ENCODE measurements around the gene DBH.
"Not testable (repeated sequence)": the region's sequence is repeated elsewhere in the genome, so short reads cannot be mapped to it uniquely, and the experiment has no call there.

DBH gene

GRCh38 chr9:133604856-133605255 is 31.3 kb upstream of the DBH start:
- DNase-seq = no peak

DNA sequence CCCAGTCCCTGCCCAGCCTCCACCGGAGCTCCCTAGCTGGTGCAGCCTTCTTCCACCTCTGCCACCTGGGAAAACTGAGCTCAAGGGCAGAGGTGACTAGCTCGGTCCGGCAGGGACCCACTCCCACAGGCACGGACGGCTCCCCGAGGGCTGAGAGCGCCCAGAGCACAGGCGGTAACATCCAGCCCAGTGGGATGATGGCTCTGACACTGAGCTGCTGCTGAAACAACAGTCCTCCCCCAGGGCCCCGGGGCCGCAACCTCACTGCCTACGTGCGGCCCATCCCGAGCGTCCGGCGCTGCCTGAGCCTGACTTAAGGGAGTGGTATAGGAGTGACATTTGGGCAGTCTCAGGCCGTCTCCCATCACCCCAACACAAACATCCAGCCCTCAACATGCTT is 30.7 kb upstream of the DBH start:
- DNase-seq = no peak

DNA sequence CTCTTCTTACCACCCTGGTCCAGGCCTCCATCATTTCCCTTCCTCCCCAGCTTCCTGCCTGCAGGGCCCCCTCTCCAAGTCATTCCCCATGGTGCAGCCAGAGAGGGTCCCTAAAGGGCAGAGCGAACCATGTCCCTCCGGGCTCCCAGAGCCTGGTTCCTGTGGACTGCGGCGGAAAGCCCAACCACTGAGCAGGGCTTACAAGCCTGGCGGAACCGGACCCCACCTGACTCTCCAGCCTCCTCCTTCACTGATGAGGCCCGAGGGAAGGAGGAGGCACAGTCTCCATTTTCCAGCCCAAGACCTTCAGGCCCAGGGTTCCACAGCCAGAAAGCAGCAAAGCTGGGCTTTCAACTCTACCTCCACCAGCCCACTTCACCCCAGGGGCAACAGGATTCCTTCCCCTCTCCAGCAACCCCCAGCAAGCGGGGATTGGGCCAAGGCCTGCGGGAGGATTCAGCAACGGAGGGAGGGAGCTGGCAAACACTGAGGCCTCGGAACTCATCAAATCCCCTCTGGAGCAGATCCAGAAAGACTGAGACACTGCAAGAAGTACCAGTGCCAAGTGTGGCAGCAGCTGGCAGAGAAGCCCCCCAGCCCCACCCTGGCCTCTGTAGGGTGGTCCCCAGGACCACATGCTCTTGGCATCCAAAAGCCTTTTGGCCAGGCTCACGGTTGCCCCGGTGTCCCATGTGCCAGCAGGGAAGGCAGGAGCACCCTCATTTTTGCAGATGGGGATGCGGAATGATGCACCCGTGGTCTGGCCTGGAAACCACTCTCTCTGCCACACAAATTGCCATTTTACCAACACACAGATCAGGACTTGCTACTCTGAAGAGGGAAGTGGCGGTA is 30.1 kb upstream of the DBH start:
- DNase-seq = no peak

DNA sequence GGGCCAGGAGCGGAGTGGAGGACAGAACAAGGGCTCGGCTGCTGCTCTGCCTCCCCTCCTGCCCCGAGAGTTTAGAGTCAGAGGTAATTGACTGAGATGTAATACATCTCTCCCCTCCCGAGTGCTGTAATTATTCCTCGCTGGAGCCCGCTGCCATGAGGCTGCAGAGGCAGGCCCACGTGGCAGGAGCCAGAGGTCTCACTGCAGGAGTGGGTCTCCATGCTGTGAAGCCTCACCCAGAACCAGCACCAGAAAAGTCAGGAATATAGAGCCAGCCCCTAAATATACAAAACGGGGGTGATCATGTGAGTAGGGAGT is 29.5 kb upstream of the DBH start:
- no peak for DNase-seq

- no peak for DNase-seq
These were observed 28.8 kb upstream of the DBH start for GRCh38 chr9:133607381-133607780.

- no peak for DNase-seq
These were observed 28.2 kb upstream of the DBH start for GRCh38 chr9:133607976-133608375.

DNA sequence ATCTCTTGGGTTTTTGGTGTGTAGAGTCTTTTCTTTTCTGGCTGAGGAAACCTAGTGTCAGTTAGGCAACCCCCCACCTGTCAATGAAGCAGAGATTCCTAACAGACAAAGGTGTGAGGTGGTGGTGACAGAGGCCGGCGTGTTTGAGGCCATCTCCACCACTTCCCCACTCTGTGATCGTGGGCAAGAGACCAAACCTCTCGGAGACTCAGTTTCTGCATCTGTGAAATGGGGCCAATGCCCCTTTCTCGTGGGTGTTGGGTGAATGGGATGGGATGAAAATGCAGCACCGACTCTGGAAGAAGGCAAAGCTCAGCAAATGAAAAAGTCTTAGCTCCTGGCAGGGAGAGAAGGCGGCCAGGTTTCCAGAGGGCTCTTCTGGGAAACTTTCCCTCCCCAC is 27.8 kb upstream of the DBH start:
- no peak for DNase-seq

DNA sequence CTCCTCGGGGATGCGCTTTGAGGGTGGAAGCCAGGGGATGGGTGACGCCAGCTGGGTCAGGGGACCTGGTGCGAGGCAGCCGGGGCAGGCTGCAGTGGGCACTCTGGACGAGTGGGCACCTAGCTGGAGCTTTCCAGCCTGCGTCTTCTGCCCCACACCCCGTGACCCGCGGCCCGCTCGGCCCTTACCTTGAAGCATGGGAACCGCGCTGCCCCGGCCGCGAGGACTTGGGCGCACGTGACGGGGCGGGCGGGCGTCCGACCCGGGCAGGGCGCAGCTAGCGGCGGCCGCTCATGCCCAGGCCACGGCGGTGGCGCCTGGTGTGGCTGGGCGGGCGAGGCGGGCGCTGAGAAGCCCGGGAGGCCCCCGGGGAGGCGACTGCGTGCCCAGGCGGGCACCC is 27.3 kb upstream of the DBH start:
- no peak for DNase-seq

DNA sequence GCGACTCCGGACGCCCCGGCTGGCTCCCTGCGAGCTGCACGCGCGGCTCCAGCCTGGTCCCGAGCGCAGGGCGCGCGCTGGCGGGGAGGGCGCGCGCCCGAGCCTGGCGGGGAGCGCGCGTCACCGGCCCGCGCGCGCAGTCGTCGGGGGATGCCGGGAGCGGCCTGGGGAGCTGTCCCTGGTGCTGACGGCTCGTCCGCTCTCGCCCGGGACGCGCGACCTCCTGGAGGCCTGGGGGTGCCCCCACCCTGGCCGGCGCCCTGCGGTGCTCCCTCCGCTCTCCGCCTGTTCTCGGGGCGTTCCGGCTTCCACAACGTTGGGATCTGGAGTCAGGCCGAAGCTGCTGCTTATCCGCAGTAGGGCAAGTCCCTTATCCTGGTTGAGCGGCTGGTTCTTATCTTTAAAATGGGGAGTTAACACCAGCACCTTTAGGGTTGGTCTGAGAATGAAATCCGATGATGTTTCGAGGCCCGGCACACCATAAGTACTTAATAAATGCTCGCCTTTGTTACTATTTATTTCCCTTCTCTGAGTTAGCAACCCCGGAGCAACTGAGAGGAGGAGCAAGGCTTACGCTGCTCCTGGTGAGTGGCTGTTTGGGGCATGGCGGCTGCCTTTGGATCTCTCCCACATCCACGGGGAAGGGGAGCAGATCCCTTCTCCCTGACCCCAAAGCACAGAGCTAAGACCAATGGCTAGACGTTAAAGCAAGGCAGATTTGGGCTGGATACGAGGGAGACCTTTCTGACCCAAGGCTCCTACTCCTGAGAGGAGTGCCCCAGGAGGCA is 26.7 kb upstream of the DBH start, which contains the start of gene FAM163B:
TSS of gene FAM163B (minus strand) at position 79 of the 788 bp plus-strand sequence. CDS start 29,166 bp downstream, outside the sequence.
- peak in 1 of 2 donors; percentile 5 for DNase-seq

DNA sequence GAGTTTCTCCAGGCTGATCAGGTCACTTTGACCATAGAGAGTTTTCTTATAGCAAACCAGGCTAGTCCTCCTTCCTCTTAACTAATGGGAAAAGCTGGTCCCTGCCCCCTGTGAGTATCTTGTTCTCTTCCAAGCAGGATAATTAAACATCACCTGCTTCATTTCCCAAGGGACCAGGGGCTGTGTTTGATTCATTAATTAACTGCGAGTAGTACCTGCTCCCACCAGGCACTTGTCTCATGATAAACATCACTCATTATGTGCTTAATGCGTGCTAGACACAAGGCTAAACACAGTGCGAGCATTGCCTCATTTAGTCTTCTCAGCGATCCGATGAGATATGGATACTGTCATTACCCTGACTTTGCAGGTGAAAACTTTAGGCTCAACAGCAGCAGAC is 25.3 kb upstream of the DBH start:
- DNase-seq = no peak

DNA sequence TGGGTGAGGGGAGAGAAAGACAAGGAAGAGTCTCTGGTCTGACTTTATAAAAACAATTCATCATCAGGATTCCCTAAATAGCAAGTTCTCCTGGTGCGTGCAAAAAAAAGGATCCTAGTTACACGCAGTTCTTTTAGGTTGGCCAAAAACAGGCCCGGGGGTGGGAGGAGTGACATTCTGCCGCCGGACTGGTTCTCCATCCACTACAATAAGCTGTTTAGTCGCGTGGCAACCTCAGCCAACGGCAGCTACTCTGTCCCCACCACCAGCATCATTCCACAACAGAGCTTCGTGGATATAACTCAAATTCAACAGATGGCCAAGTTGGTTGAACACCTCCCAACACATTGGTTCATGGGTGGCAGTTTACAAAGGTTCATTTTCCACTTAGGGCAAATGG is 24.1 kb upstream of the DBH start:
- DNase-seq = no peak

DNA sequence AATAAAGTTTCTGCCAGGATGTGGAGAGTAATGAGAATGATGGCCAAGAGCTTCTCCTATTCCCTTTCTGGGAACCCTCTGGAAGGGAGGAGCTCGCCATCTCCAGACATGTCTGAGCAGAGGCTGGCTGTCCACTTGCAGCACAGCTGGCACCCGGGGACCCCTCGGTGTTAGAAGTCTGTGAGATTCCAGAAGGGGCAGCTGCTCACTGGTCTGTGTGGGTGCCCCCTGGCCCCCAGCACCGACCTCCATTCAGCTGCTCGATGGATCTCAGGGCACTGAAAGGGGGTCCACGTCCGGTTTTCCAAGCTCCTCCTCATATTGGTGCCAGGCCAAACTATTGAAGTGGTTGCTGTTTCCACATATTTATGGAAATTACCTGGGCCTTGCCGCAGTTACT is 23.3 kb upstream of the DBH start:
- DNase-seq = no peak

GRCh38 chr9:133613432-133613831 is 22.7 kb upstream of the DBH start:
- no peak for DNase-seq

DNA sequence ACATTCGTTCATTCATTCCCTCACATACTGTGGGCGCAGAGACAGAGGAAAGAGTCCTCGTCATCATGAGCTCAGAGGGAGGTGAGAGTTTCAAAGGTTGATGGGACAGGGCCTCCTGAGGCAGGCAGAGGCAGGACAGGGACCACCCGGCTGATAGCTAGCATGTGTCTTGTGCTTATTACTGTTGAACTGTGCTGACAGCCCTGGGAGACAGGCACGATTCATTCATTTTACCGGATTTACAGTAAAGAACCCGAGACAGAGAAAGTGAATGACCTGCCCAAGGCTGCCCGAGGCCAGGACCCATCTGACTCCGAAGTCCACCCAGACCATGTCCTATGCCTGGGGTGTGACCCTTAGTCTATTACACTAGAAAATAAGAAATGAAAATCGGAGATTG is 22.1 kb upstream of the DBH start:
- no peak for DNase-seq

- no peak for DNase-seq
These were observed 21.5 kb upstream of the DBH start for GRCh38 chr9:133614678-133615077.

- no peak for DNase-seq
These were observed 21.0 kb upstream of the DBH start for GRCh38 chr9:133615186-133615585.

DNA sequence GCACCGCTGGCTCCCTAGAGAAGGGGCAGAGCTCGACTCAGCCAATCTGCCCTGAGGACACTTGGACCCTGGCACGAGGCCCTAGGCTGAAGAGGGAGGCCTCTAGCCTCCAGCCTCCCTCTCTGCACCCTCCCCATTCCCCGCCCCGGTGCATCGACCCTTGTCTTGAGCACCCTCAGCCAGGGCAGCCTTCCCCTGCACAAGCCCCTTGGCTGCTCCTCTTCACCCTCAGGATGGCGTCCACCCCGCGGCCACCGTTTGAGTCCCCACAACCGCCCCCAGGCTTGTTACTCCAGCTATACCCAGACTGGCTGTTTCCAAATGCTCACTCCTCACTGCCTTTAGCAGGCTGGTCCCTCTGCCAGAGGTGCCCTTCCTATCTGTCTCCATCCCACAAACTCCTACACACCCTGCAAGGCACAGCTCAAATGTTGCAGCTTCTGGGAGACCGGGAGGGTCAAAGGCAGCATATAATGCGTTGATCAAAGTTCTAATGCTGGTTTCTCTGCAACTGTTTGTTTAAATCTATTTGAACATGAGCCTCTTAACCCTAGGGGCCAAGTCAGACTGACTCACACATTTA is 20.5 kb upstream of the DBH start:
- no peak for DNase-seq

DNA sequence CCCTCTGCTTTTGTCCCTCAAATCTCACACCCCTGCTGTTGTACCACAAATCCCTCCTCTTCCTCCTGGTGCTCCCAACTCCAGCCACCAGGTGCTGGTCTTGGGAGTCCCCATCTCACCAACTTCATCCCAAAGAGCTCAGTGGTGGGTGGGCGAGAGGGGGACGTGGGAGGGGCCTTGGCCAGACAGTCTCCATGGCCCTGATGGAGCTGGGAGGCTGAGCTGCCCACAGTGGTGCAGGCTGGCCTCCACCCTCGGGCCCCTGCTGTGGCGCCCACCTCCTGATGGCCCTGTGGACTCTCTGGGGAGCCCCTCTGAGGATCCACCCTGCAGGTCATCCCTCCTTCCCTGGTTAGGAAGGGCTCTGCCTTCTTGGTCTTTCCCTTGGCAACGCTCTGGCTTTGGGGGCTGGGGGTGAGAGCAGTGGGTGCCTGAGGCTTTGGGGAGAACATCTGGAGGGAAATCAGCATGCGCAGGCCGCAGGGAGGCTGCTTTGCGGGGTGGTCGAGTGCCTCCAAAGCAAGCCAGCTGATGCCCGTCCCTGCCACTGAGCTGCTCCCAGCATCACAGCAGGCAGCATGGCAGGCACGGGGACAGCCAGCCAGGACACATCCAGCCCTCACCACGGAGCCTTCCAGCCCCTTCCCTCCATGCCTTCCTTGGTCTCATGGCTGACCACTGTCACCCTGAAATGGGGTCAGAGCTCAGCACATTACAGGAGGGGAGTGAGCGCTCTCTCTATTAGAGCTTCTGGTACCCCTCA is 19.3 kb upstream of the DBH start:
- no peak for DNase-seq

GRCh38 chr9:133618726-133619125 is 17.4 kb upstream of the DBH start:
- no peak for DNase-seq

GRCh38 chr9:133619791-133620190 is 16.4 kb upstream of the DBH start:
- peak; percentile 20 to 45 for DNase-seq

DNA sequence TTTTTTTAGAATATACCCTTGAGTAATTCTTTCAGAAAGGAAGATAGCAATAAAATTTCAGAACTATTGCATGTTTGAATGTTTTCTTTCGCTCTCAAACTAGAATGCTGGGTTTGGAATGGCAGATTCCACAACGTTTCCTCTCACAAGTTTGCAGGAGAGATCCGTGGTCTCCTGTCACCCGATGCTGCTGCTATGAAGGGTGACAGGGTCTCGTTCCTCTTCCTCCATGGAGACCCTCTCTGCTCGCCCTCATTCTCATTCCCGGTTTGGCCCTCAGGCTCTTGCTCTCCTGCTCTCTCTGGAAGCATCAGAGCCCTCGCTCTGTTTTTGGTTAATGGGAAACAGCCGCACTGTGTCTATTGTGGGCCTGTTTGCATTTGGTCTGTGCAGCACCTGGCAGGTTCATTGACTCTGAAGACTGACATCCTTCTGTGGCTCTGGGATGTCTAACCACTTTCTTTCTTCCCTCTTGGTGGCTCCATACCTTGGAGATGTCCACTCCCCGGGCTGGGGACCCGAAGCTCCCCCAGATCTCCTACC is 14.4 kb upstream of the DBH start:
- DNase-seq = no peak

GRCh38 chr9:133622555-133622954 is 13.6 kb upstream of the DBH start:
- no peak for DNase-seq

- not testable (repeated sequence) for DNase-seq
These were observed 10.2 kb upstream of the DBH start for GRCh38 chr9:133626008-133626407.
